H1 (cell line): ENCODE results near the gene KIAA1671. TPM values are rescaled to one million over a fixed set of nuclear protein-coding genes. Genes with fewer than 3 reads are reported as not detected.

ENCODE experiments used
- CTCF ChIA-PET: fragments of 300-600 bp; sonication (Branson Sonifier 250); formaldehyde crosslinking; loops from one replicate; lab custom pipeline; 2021; ENCODE audit not compliant: partially characterized antibody; lab: Charles Lee
- POLR2A ChIA-PET: fragments of 300-600 bp; sonication (Branson Sonifier 250); formaldehyde crosslinking; loops from one replicate; lab custom pipeline; 2021; ENCODE audit warnings: inconsistent platforms; ENCODE audit not compliant: partially characterized antibody; lab: Charles Lee
- DNase-seq, 2 experiments: peaks; one replicate each; pipeline versions ENCODE4 v3.0.0 to v3.0.0-alpha.2; 2010 to 2022; ENCODE audit warnings: low spot score in 2 of 2, low read depth in 1 of 2, mixed read lengths in 1 of 2
- FAIRE-seq: peaks from 2 replicates; lab custom pipeline; 2011; peaks lifted over from hg19 to GRCh38; lab: Jason Lieb, UNC
- H2AFZ ChIP-seq: 2 replicates; pipeline ENCODE4 v1.8.1; 2012; ENCODE audit warnings: low read length, inconsistent platforms
- H2AK5ac ChIP-seq: 2 replicates; pipeline ENCODE4 v1.6.1; 2013; ENCODE audit warnings: low read depth, low read length
- H2BK120ac ChIP-seq: replicated peaks from 2 replicates; pipeline ENCODE3; 2013; ENCODE audit warnings: low read depth, low read length, inconsistent platforms
- H2BK12ac ChIP-seq: 2 replicates; pipeline ENCODE4 v1.6.1; 2013; ENCODE audit warnings: low read depth, low read length
- H2BK15ac ChIP-seq: 2 replicates; pipeline ENCODE4 v1.6.1; 2013; ENCODE audit warnings: low read length
- H2BK20ac ChIP-seq: 2 replicates; pipeline ENCODE4 v1.6.1; 2013; ENCODE audit warnings: low read length
- H2BK5ac ChIP-seq: 2 replicates; pipeline ENCODE4 v1.6.1; 2013; ENCODE audit warnings: low read depth, low read length
- H3K14ac ChIP-seq: 2 replicates; pipeline ENCODE4 v1.6.1; 2013; ENCODE audit warnings: inconsistent platforms; ENCODE audit not compliant: insufficient read length
- H3K18ac ChIP-seq: 2 replicates; pipeline ENCODE4 v1.6.1; 2013; ENCODE audit warnings: low read length; ENCODE audit errors: extremely low read depth
- H3K23ac ChIP-seq: 2 replicates; pipeline ENCODE4 v1.6.1; 2013; ENCODE audit warnings: inconsistent platforms; ENCODE audit not compliant: insufficient read length
- H3K23me2 ChIP-seq: 2 replicates; pipeline ENCODE4 v1.6.1; 2013; ENCODE audit warnings: low read depth, low read length
- H3K27ac ChIP-seq: 2 replicates; pipeline ENCODE4 v1.6.1; 2011; ENCODE audit warnings: low read depth, low read length, inconsistent platforms
- H3K27me3 ChIP-seq, 4 experiments: replicated peaks in 1 of 4; 1 replicate in 1 of 4; 2 replicates in 3 of 4; pipeline versions ENCODE4 v1.6.1 to v1.8.1; 2011 to 2013; ENCODE audit warnings: low read length in 3 of 4, mild to moderate bottlenecking in 3 of 4, inconsistent platforms in 2 of 4, mixed read lengths in 2 of 4, moderate library complexity in 1 of 4; ENCODE audit not compliant: control insufficient read depth in 3 of 4, insufficient read depth in 3 of 4; ENCODE audit errors: extremely low read depth in 1 of 4
- H3K36me3 ChIP-seq, 4 experiments: 2 replicates each; pipeline versions ENCODE4 v1.6.1 to v1.8.1; 2011 to 2013; ENCODE audit warnings: mild to moderate bottlenecking in 4 of 4, low read length in 3 of 4, moderate library complexity in 2 of 4, control low read depth in 1 of 4, inconsistent platforms in 1 of 4; ENCODE audit not compliant: insufficient read depth in 4 of 4, control insufficient read depth in 2 of 4
- H3K4ac ChIP-seq: replicated peaks from 2 replicates; pipeline ENCODE3; 2013; ENCODE audit warnings: low read length, low read depth, mixed read lengths, inconsistent platforms; ENCODE audit not compliant: insufficient read length
- H3K4me1 ChIP-seq, 4 experiments: replicated peaks in 1 of 4; 1 replicate in 1 of 4; 2 replicates in 3 of 4; pipeline versions ENCODE4 v1.6.1 to v1.8.1; 2011 to 2013; ENCODE audit warnings: low read length in 3 of 4, inconsistent platforms in 2 of 4, mixed read lengths in 1 of 4; ENCODE audit not compliant: insufficient read depth in 4 of 4, control insufficient read depth in 3 of 4
- H3K4me2 ChIP-seq, 2 experiments: 2 replicates each; pipeline versions ENCODE4 v1.6.1 to v1.8.1; 2011 to 2013; ENCODE audit warnings: low read depth in 2 of 2, low read length in 2 of 2, control low read depth in 1 of 2, inconsistent platforms in 1 of 2, mild to moderate bottlenecking in 1 of 2; ENCODE audit not compliant: insufficient read depth in 1 of 2
- H3K4me3 ChIP-seq, 4 experiments: fragments of 200-600, 300-600 bp in 1 of 4; sonication (generic), shearing (Covaris generic), sonication (Bioruptor Twin) in 1 of 4; 2 replicates each; pipeline versions ENCODE4 v1.5.1 to v1.8.1; 2011 to 2016; ENCODE audit warnings: low read length in 4 of 4, low read depth in 3 of 4, control low read depth in 2 of 4, inconsistent platforms in 2 of 4, mild to moderate bottlenecking in 2 of 4, mixed read lengths in 1 of 4, moderate library complexity in 1 of 4; ENCODE audit not compliant: insufficient read depth in 2 of 4; ENCODE audit errors: extremely low read depth in 1 of 4
- H3K56ac ChIP-seq: replicated peaks from 2 replicates; pipeline ENCODE3; 2013; ENCODE audit warnings: low read depth, mild to moderate bottlenecking, mixed read lengths, low read length, inconsistent platforms; ENCODE audit not compliant: insufficient read length
- H3K79me1 ChIP-seq: 2 replicates; pipeline ENCODE4 v1.6.1; 2013; ENCODE audit warnings: low read depth, low read length, control low read depth
- H3K79me2 ChIP-seq, 2 experiments: 2 replicates each; pipeline versions ENCODE4 v1.6.1 to v1.8.1; 2012 to 2013; ENCODE audit warnings: low read length in 2 of 2, mild to moderate bottlenecking in 2 of 2, inconsistent platforms in 1 of 2; ENCODE audit not compliant: insufficient read depth in 2 of 2, control insufficient read depth in 1 of 2
- H3K9ac ChIP-seq, 4 experiments: replicated peaks in 1 of 4; 1 replicate in 1 of 4; 2 replicates in 3 of 4; pipeline versions ENCODE4 v1.6.1 to v1.8.1; 2011 to 2013; ENCODE audit warnings: low read depth in 3 of 4, low read length in 3 of 4, control low read depth in 2 of 4, mild to moderate bottlenecking in 2 of 4, moderate library complexity in 2 of 4, inconsistent platforms in 1 of 4; ENCODE audit errors: extremely low read depth in 1 of 4
- H3K9me3 ChIP-seq, 2 experiments: 2 replicates each; pipeline versions ENCODE4 v1.6.1 to v1.8.1; 2012 to 2013; ENCODE audit warnings: mild to moderate bottlenecking in 2 of 2, moderate library complexity in 2 of 2, control low read depth in 1 of 2, inconsistent platforms in 1 of 2, low read depth in 1 of 2, low read length in 1 of 2, mixed read lengths in 1 of 2; ENCODE audit not compliant: insufficient read depth in 2 of 2
- H4K20me1 ChIP-seq, 2 experiments: replicated peaks in 1 of 2; 2 replicates each; pipeline versions ENCODE3 to v1.8.1; 2011 to 2013; ENCODE audit warnings: inconsistent platforms in 2 of 2, low read length in 2 of 2, mild to moderate bottlenecking in 1 of 2; ENCODE audit not compliant: insufficient read depth in 2 of 2, control insufficient read depth in 1 of 2
- H4K5ac ChIP-seq: 2 replicates; pipeline ENCODE4 v1.6.1; 2013; ENCODE audit warnings: low read length, low read depth, mixed read lengths, inconsistent platforms; ENCODE audit not compliant: insufficient read length
- H4K8ac ChIP-seq: 2 replicates; pipeline ENCODE4 v1.8.0; 2013; ENCODE audit warnings: mild to moderate bottlenecking, moderate library complexity, low read length, inconsistent platforms; ENCODE audit not compliant: insufficient read depth; ENCODE audit errors: extremely low read depth
- H4K91ac ChIP-seq: replicated peaks from 2 replicates; pipeline ENCODE3; 2013; ENCODE audit warnings: low read length, mixed read lengths, inconsistent platforms; ENCODE audit not compliant: insufficient read length
- RAD21 ChIP-seq, 2 experiments: IDR thresholded peaks in 1 of 2; conservative IDR thresholded peaks in 1 of 2; 2 replicates each; pipeline ENCODE4 v1.6.1; 2011; ENCODE audit warnings: low read depth in 2 of 2, low read length in 2 of 2, improper control_type of control experiment in 1 of 2, inconsistent platforms in 1 of 2, mild to moderate bottlenecking in 1 of 2, moderate library complexity in 1 of 2
- TCF12 ChIP-seq: IDR thresholded peaks from 2 replicates; pipeline ENCODE4 v1.6.1; 2011; ENCODE audit warnings: low read depth, mild to moderate bottlenecking, low read length
- WGBS, 2 experiments: shearing (Covaris generic) in 1 of 2; methylation state at CpG; one replicate each; pipeline versions ENCODE4 v1.1.6 to v1.1.7; 2013 to 2015; ENCODE audit warnings: low lambda C conversion rate in 2 of 2, mixed read lengths in 2 of 2, inconsistent platforms in 1 of 2, low coverage in 1 of 2, missing lambda C conversion rate in 1 of 2; ENCODE audit not compliant: insufficient replicate concordance in 2 of 2, insufficient coverage in 1 of 2, insufficient read length in 1 of 2; ENCODE audit errors: extremely low coverage in 1 of 2, missing lambda C conversion rate in 1 of 2; 5-methylcytosine and 5-hydroxymethylcytosine counted together
- polyA plus RNA-seq, 7 experiments: library from polyadenylated mRNA; depleted of rRNA in 3 of 7; stranded (reverse) in 5 of 7; unstranded in 2 of 7; fragments of >200 nt in 5 of 7; fragments of 200-250 nt in 2 of 7; gene quantifications; 1 replicate in 5 of 7; 2 replicates in 1 of 7; 4 replicates in 1 of 7; pipeline versions ENCODE4 v1.2.1 to v1.2.3, GENCODE V29; 2011 to 2013; ENCODE audit warnings: missing spikeins in 2 of 7, mixed read lengths in 2 of 7
- total RNA-seq: library from RNA; stranded (reverse); fragmentation: NEBNext Ultra II Directional; extraction: Animal tissue kit (Norgen Biotek cat#: 25700); gene quantifications from 2 replicates; pipeline ENCODE4 v1.2.1, GENCODE V29; 2021
- TF ChIP-seq, protein P1 (sequence below), 3 experiments: IDR thresholded peaks; 1 replicate in 2 of 3; 2 replicates in 1 of 3; pipeline versions ENCODE4 v1.5.1 to v1.6.1; 2011; ENCODE audit warnings: low read length in 3 of 3, mild to moderate bottlenecking in 3 of 3, inconsistent platforms in 2 of 3, low read depth in 1 of 3, moderate library complexity in 1 of 3; ENCODE audit not compliant: insufficient read depth in 1 of 3; ENCODE audit errors: control extremely low read depth in 1 of 3

The KIAA1671 gene
- total and polyA plus RNA-seq, 2 of the 8 experiments (the other 6 are each of a cell fraction or from before 2014, with no cell fraction given) = 6.4 to 23.9 TPM

DNA sequence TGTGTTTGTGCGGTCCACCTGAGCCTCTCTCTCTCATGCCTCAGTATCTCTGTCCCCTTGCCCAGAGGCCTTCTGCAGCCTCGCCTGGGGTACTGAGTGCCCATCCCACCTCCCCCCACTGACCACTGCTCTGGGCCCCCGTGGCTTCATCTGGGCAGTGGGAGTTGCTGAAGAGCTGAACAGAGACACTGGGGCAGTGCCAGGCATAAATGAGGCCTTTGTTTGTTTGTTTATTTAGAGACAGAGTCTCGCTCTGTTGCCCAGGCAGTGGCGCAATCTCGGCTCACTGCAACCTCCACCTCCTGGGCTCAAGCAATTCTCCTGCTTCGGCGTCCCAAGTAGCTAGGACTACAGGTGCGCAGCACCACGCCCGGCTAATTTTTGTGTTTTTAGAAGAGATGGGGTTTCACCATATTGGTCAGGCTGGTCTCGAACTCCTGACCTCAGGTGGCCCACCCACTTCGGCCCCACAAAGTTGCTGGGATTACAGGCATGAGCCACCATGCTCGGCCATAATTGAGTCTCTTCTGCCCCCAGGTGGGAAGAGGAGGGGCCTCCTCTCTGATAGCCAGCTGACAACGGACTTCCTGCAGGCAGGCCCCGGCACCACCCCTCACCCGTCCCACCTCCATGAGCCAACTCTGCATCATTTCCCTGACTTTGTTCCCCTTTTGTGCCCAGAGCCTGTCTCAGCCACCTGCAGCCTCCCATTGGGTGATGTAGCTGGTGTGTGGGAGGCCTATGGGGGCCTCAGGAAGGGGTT is 256.4 kb downstream of the KIAA1671 start:
- Histone ChIP-seq H3K4me2 (no peak overlapping the region), H3K27ac (no peak overlapping the region), H3K9me3 (peaks cover 3 to 5% of the 10 kb centered on the region in 2 experiments; a peak in 1 of 4 replicates), H3K79me2 (no peaks in the 10 kb centered on the region)
- POLR2A ChIA-PET = no interaction called here
- 91% methylated on average over 17 of the region's 17 CpGs; no CpG with 5 or more reads in 1 of the 2 experiments for WGBS, 2 experiments
- no peak for DNase-seq
- TF ChIP-seq TCF12 (no peak), RAD21 (IDR thresholded peaks at IDR 0.05 in 1 of 2, conservative IDR thresholded peaks at IDR 0.05 in 1 of 2; ENCODE audit: low read depth in 2 of 2, low read length in 2 of 2) (peak; percentile 30 to 48; a peak in 2 of 4 replicates)
- TF ChIP-seq, protein P1, sequence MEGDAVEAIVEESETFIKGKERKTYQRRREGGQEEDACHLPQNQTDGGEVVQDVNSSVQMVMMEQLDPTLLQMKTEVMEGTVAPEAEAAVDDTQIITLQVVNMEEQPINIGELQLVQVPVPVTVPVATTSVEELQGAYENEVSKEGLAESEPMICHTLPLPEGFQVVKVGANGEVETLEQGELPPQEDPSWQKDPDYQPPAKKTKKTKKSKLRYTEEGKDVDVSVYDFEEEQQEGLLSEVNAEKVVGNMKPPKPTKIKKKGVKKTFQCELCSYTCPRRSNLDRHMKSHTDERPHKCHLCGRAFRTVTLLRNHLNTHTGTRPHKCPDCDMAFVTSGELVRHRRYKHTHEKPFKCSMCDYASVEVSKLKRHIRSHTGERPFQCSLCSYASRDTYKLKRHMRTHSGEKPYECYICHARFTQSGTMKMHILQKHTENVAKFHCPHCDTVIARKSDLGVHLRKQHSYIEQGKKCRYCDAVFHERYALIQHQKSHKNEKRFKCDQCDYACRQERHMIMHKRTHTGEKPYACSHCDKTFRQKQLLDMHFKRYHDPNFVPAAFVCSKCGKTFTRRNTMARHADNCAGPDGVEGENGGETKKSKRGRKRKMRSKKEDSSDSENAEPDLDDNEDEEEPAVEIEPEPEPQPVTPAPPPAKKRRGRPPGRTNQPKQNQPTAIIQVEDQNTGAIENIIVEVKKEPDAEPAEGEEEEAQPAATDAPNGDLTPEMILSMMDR (IDR thresholded peaks at IDR 0.05; ENCODE audit: control extremely low read depth in 1 of 3, insufficient read depth in 1 of 3, low read depth in 1 of 3, low read length in 3 of 3) = peak in 2 of 3 experiments; percentile 10 to 17; a peak in 2 of 4 replicates
- TF ChIP-seq, all 59 proteins: peak for 2
- CTCF ChIA-PET = interaction anchor here (0.9 to 1.2 kb wide), 3 partner anchors 11 to 139 kb away, joined by 3 to 6 read pairs (median 3); partner anchors contain the start of gene CRYBB2
- no peak overlapping the region for H4K91ac ChIP-seq
- no peak overlapping the region for H3K18ac ChIP-seq
- no peaks in the 10 kb centered on the region for H4K20me1 ChIP-seq
- no peaks in the 10 kb centered on the region for H3K79me1 ChIP-seq
- H2BK120ac ChIP-seq = no peak overlapping the region
- H3K36me3 ChIP-seq = no peaks in the 10 kb centered on the region
- H3K4ac ChIP-seq = no peak overlapping the region
- no peak overlapping the region for H3K56ac ChIP-seq
- no peak overlapping the region for H2AFZ ChIP-seq
- no peak overlapping the region for H2BK20ac ChIP-seq
- no peak overlapping the region for H2BK15ac ChIP-seq
- peaks cover 4% of the 10 kb centered on the region; the same call in 1 of the 2 replicates for H3K23me2 ChIP-seq
- no peak overlapping the region for H3K4me3 ChIP-seq
- peaks cover 0 to 2% (median 0%) of the 10 kb centered on the region in 4 experiments; a peak in 1 of 7 replicates for H3K4me1 ChIP-seq
- H2AK5ac ChIP-seq = no peak overlapping the region
- H3K9ac ChIP-seq = no peak overlapping the region
- FAIRE-seq = no peak
- H4K8ac ChIP-seq = peak overlapping the region; percentile 38; the same call in 1 of the 2 replicates
- no peak overlapping the region for H3K14ac ChIP-seq
- H3K27me3 ChIP-seq = no peaks in the 10 kb centered on the region
- H2BK12ac ChIP-seq = no peak overlapping the region
- H4K5ac ChIP-seq = no peak overlapping the region
- H3K23ac ChIP-seq = no peak overlapping the region
- no peak overlapping the region for H2BK5ac ChIP-seq
